Measurements from ENCODE around the gene RACGAP1.

The RACGAP1 gene

DNA sequence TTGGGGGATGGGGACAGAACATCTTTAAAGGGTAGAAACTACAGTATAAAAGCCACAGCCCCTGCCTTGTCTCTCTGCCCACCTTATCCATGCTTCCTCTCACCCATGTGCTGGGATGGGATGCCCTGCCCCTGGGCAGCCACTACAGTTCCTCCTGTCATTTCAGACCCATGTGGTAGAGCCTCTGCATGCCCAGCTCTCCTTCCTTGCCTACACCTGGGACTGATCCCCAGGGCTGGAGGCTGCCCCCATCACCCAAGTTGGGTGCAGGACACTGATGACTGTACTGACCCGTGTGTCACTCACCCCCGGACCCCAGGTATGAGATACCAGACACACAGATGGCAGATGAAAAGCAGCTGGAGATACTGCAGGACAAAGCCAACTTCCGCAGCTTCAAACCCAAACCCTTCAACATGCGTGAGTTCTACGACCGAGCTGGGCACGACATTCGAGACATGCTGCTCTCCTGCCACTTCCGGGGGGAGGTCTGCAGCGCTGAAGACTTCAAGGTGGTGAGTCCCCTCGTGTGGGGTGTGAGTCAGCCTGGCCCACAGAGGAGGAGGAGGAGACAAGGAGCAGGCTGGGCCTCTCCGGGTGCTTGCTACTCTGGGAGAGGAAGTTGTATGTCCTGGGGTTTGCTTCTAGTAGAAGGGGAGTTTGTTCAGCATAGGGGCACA, 34.3 kb upstream of the RACGAP1 start:
- no peak for DNase-seq (ENCODE audit: low read depth, low spot score)
- Histone ChIP-seq H3K9ac (ENCODE audit: insufficient read length, low read depth) (no peak overlapping the region), H3K4me3 (ENCODE audit: insufficient read length, low read depth) (no peak overlapping the region), H3K4me1 (ENCODE audit: insufficient read depth, insufficient read length) (peaks cover 24% of the 10 kb centered on the region), H3K9me3 (ENCODE audit: insufficient read depth, low read length) (no peaks in the 10 kb centered on the region), H3K36me3 (ENCODE audit: insufficient read depth, insufficient read length, low read length) (no peaks in the 10 kb centered on the region), H3K27me3 (ENCODE audit: insufficient read depth, insufficient read length) (peaks cover 70% of the 10 kb centered on the region)
- TF ChIP-seq ZNF274 (IDR thresholded peaks at IDR 0.05; ENCODE audit: low read depth, low read length) (no peak), SUZ12 (IDR thresholded peaks at IDR 0.05; ENCODE audit: extremely low read depth, insufficient read depth, insufficient read length) (no peak)

- TF ChIP-seq YY1 (IDR thresholded peaks at IDR 0.05; ENCODE audit: insufficient read depth, insufficient read length), result no peak
- no peak for TF ChIP-seq SUZ12 (IDR thresholded peaks at IDR 0.05; ENCODE audit: extremely low read depth, insufficient read depth, insufficient read length)
- TF ChIP-seq ZNF274 (IDR thresholded peaks at IDR 0.05; ENCODE audit: low read depth, low read length), result no peak
- Histone ChIP-seq H3K27me3 (ENCODE audit: insufficient read depth, insufficient read length) (peaks cover 75% of the 10 kb centered on the region), H3K4me1 (ENCODE audit: insufficient read depth, insufficient read length) (peaks cover 24% of the 10 kb centered on the region), H3K9ac (ENCODE audit: insufficient read length, low read depth) (no peak overlapping the region), H3K4me3 (ENCODE audit: insufficient read length, low read depth) (no peak overlapping the region), H3K36me3 (ENCODE audit: insufficient read depth, insufficient read length, low read length) (no peaks in the 10 kb centered on the region), H3K9me3 (ENCODE audit: insufficient read depth, low read length) (no peaks in the 10 kb centered on the region)
- no peak for DNase-seq (ENCODE audit: low read depth, low spot score)
These were observed 33.5 kb upstream of the RACGAP1 start for GRCh38 chr12:50058743-50059312.

DNA sequence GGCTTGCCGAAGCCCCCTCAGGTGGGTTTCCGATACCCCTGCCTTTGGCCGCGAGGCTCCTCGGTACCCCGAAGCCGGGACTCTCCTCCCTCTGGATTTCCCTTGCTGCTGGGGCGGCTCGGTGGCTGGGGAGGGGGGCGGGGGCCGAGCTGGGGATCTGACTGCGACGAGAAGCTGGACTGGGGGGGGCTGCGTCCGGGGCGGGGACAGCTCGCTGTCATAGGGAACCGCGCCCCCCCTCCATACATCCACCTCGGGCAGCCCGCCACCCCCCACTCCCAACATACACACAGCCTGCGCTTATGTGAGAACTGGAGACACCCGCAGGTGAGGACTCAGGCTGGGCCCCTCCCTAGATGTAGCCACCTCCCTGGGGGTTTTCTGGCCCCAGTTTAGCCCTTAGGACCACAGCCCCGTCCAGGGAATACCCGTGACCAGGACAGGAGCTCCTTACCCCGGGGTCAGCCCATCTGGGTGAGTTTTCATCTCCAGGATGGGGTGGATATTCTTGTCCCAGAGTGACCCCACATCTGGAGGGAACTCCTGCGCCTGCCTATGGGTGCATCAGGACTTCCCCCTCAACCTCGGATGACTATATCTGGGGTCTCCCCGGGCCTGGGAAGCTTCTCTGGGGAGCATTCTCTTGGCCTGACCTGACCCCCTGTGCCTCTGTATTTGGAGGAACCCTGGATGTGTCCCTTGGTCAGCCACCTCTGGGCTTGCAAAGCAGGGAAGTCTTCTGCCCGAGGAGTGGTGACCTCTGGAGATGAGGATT, 32.8 kb upstream of the RACGAP1 start:
- no peak for DNase-seq (ENCODE audit: low read depth, low spot score)
- Histone ChIP-seq H3K36me3 (ENCODE audit: insufficient read depth, insufficient read length, low read length) (no peaks in the 10 kb centered on the region), H3K4me1 (ENCODE audit: insufficient read depth, insufficient read length) (peaks cover 23% of the 10 kb centered on the region), H3K27me3 (ENCODE audit: insufficient read depth, insufficient read length) (peaks cover 82% of the 10 kb centered on the region), H3K9me3 (ENCODE audit: insufficient read depth, low read length) (no peaks in the 10 kb centered on the region), H3K9ac (ENCODE audit: insufficient read length, low read depth) (peak overlapping the region; percentile 80), H3K4me3 (ENCODE audit: insufficient read length, low read depth) (peak overlapping the region; percentile 70)
- TF ChIP-seq ZNF274 (IDR thresholded peaks at IDR 0.05; ENCODE audit: low read depth, low read length), result no peak
- TF ChIP-seq SUZ12 (IDR thresholded peaks at IDR 0.05; ENCODE audit: extremely low read depth, insufficient read depth, insufficient read length), result no peak
- no peak for TF ChIP-seq YY1 (IDR thresholded peaks at IDR 0.05; ENCODE audit: insufficient read depth, insufficient read length)

DNA sequence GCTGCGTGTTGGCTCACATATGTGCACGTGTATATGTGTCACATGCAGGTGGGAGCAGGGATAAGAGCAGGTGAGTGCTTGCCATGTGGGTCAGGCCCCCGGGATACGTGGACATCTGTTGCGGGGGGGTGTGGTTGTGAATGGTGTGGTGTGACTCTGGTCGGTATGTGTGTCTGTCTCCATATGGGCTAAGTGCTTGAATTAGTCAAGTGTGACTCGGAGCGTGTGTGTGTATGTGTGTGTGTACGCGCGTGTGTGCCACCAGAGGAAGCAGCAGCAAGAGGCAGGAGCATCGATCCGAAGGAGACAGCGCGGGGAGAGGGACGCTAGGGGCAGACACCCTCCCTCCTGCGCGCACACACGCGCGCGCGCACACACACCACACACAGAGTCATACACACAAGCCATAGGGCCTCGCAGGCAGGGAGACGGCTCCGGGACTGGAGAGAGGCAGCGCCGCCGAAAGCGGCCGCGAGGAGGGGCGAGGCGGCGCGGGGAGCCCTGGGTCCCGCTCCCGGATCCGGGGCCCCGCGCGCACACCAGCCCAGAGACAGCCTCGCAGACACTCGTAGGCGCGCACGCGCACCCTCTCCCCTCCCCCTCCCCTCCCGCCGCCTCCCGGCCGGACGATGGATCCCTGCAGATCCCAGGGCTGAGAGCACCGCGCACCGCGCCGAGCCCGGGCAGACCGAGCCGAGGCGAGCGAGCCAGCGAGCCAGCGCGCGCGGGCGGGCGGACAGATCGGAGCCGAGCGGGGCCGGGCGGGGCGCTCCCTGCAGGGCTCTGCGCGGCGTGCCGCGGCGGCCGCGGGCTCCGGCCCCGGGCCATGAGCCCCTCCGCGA, 31.9 kb upstream of the RACGAP1 start, which contains the start of gene ASIC1:
TSS of gene ASIC1 (plus strand) at position 597 of the 842 bp plus-strand sequence. CDS start 1,171 bp downstream, outside the sequence.
- H3K4me1 ChIP-seq (ENCODE audit: insufficient read depth, insufficient read length), result peaks cover 20% of the 10 kb centered on the region

DNA sequence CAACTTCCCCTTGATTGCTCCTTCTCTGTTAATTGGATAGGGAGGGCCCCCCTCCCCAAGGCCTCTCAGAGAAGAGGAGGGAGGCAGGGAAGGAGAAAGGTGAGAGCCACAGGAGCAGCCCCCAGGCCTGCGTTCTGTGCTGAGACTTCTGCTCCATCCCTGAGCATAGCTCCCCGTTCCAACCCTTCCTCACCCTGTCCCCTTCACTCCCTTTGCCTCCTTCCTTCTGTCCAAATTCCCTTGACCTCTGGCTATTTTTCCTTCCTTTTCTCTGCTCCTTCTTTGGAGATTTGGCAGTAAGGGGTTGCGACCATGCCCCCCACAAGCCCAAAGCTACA, 31.3 kb upstream of the RACGAP1 start:
- no peaks in the 10 kb centered on the region for H3K36me3 ChIP-seq (ENCODE audit: insufficient read depth, insufficient read length, low read length)
- no peaks in the 10 kb centered on the region for H3K9me3 ChIP-seq (ENCODE audit: insufficient read depth, low read length)
- H3K4me3 ChIP-seq (ENCODE audit: insufficient read length, low read depth), result peak overlapping the region; percentile 70
- TF ChIP-seq SUZ12 (IDR thresholded peaks at IDR 0.05; ENCODE audit: extremely low read depth, insufficient read depth, insufficient read length) (no peak), YY1 (IDR thresholded peaks at IDR 0.05; ENCODE audit: insufficient read depth, insufficient read length) (no peak), ZNF274 (IDR thresholded peaks at IDR 0.05; ENCODE audit: low read depth, low read length) (no peak)
- H3K4me1 ChIP-seq (ENCODE audit: insufficient read depth, insufficient read length), result peaks cover 22% of the 10 kb centered on the region
- peaks cover 90% of the 10 kb centered on the region for H3K27me3 ChIP-seq (ENCODE audit: insufficient read depth, insufficient read length)
- peak overlapping the region; percentile 80 for H3K9ac ChIP-seq (ENCODE audit: insufficient read length, low read depth)
- no peak for DNase-seq (ENCODE audit: low read depth, low spot score)

More for the DNA sequence above, 31.9 kb upstream of the RACGAP1 start, which contains the start of gene ASIC1:
- Histone ChIP-seq H3K9me3 (ENCODE audit: insufficient read depth, low read length) (no peaks in the 10 kb centered on the region), H3K36me3 (ENCODE audit: insufficient read depth, insufficient read length, low read length) (no peaks in the 10 kb centered on the region), H3K4me3 (ENCODE audit: insufficient read length, low read depth) (peak within 1 kb of the TSS; percentile 70), H3K27me3 (ENCODE audit: insufficient read depth, insufficient read length) (peaks cover 91% of the 10 kb centered on the region), H3K9ac (ENCODE audit: insufficient read length, low read depth) (peak within 1 kb of the TSS; percentile 80)
- no peak for DNase-seq (ENCODE audit: low read depth, low spot score)
- no peak for TF ChIP-seq ZNF274 (IDR thresholded peaks at IDR 0.05; ENCODE audit: low read depth, low read length)
- no peak for TF ChIP-seq YY1 (IDR thresholded peaks at IDR 0.05; ENCODE audit: insufficient read depth, insufficient read length)

- H3K27me3 ChIP-seq (ENCODE audit: insufficient read depth, insufficient read length), result peaks cover 85% of the 10 kb centered on the region
These were observed 30.7 kb upstream of the RACGAP1 start for GRCh38 chr12:50055831-50056638.

More at GRCh38 chr12:50055831-50056638, 30.7 kb upstream of the RACGAP1 start:
- no peak for DNase-seq (ENCODE audit: low read depth, low spot score)
- Histone ChIP-seq H3K9ac (ENCODE audit: insufficient read length, low read depth) (peak overlapping the region; percentile 27), H3K9me3 (ENCODE audit: insufficient read depth, low read length) (no peaks in the 10 kb centered on the region), H3K36me3 (ENCODE audit: insufficient read depth, insufficient read length, low read length) (no peaks in the 10 kb centered on the region), H3K4me1 (ENCODE audit: insufficient read depth, insufficient read length) (peaks cover 24% of the 10 kb centered on the region), H3K4me3 (ENCODE audit: insufficient read length, low read depth) (no peak overlapping the region)
- TF ChIP-seq YY1 (IDR thresholded peaks at IDR 0.05; ENCODE audit: insufficient read depth, insufficient read length), result no peak
- no peak for TF ChIP-seq ZNF274 (IDR thresholded peaks at IDR 0.05; ENCODE audit: low read depth, low read length)
- no peak for TF ChIP-seq SUZ12 (IDR thresholded peaks at IDR 0.05; ENCODE audit: extremely low read depth, insufficient read depth, insufficient read length)

Measured in NT2/D1 (cell line).